GM20000 (cell line): ENCODE results near the gene TOPBP1.

Source experiments
- DNase-seq: peaks from one replicate; pipeline ENCODE4 v3.0.0; 2012; ENCODE audit warnings: low spot score
- CTCF ChIP-seq: IDR thresholded peaks from 2 replicates; pipeline ENCODE4 v1.5.1; 2012; ENCODE audit warnings: mild to moderate bottlenecking, control low read depth; ENCODE audit errors: extremely low read depth, missing control alignments

TOPBP1 gene

GRCh38 chr3:133592843-133593242, 68.9 kb downstream of the TOPBP1 start:
- TF ChIP-seq CTCF, result no peak
- DNase-seq, result no peak

DNA sequence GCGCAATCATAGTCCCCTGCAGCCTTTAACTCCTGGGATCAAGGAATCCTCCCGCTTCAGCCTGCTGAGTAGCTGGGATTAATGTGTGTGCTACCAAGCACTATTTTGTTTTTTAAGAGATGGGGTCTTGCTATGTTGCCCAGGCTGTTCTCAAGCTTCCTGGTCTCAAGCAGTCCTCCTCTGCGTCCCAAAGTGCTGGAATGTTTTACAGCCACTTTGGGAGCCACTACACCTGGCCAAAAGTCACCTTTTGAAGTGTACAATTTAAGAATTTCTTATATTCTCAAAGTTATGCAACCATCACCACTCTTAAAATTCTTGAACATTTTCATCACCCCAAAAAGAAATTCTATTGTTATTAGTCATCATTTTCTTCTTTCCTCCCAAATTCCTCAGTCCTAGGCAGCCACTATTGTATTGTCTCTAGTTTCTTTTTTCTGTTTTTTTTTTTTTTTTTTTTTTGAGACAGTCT, 70.4 kb downstream of the TOPBP1 start:
- no peak for DNase-seq
- no peak for TF ChIP-seq CTCF

- no peak for DNase-seq
- TF ChIP-seq CTCF, result no peak
Observed at GRCh38 chr3:133589503-133589902, 72.2 kb downstream of the TOPBP1 start.

- no peak for TF ChIP-seq CTCF
Observed at GRCh38 chr3:133588784-133589465, 72.8 kb downstream of the TOPBP1 start.

DNA sequence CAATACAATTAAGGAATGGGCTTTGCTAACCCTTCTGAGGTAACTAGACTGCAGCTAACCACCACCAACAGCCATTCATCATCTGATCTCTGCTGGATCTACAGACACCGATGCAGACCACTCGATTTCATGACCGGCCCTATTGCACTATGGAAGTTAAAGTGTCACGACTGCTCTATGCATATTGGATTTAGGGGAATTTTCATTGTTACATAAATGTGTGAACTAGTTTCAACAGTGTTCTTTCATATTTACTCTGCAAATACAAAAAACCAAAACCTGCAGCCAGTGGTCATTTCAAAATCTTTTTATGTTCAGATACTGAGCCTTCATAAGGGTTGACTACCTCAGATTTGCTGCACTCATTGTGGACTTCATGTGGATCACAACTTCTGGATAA, 73.7 kb downstream of the TOPBP1 start:
- no peak for DNase-seq
- no peak for TF ChIP-seq CTCF

More at GRCh38 chr3:133588784-133589465, 72.8 kb downstream of the TOPBP1 start:
- DNase-seq, result no peak

DNA sequence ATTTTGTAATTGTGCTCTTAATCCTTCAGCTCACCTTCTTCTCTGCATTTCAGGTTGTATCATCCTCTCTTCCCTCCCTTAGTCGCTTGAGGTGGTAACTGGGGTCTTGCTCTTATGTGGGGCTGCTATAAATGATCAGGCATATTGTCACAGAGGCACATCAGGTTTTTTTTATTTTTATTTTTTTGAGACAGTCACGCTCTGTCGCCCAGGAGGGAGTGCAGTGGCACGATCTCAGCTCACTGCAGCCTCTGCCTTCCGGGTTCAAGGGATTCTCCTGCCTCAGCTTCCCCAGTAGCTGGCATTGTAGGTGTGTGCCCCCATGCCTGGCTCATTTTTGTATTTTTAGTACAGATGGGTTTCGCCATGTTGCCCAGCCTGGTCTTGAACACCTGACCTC, 78.3 kb downstream of the TOPBP1 start:
- DNase-seq, result no peak
- no peak for TF ChIP-seq CTCF

DNA sequence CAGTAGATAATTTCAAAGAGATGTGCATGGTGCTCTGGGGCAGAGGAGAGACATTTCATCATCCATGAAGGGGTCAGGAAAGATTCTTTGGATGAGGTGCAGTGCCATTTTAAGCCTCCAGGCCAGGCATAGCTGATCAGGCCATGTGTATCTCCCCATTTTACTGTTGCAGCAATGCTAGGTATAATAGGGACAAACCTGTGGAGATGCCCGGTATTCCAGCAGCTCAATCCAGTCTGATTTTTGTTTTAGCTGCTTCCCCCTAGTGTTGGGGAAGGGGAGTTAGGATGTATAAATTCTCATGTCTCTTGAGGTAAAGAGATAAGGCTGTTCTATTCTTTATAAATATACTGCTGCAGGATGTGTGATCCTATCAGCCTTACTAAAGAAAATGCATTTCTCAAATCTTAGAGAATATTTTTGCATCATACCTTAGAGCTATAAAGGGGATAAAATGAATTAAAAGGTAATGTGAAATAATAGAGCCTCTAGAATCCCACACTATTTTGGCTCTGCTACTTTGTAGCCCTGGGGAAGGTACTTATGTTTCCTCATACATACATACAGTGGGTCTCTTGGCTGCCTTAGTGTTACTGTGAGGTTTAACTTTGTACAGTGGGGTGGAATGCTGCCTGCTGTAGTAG, 83.1 kb downstream of the TOPBP1 start:
- DNase-seq, result no peak
- peak; percentile 11 for TF ChIP-seq CTCF
